GM12878 (cell line): ENCODE measurements around the gene TNS4. TPM values are rescaled to one million over a fixed set of nuclear protein-coding genes. Genes with fewer than 3 reads are reported as not detected.
A peak's percentile ranks its signal among the peaks of the same experiment; 100 is the strongest.

ENCODE experiments used
- BCL11A ChIP-seq: IDR thresholded peaks from 2 replicates; pipeline ENCODE4 v1.6.1; 2011; ENCODE audit warnings: low read depth, low read length
- CHD2 ChIP-seq: IDR thresholded peaks from 2 replicates; pipeline ENCODE4 v1.6.1; 2011; ENCODE audit warnings: low read depth, low read length, improper control_type of control experiment, borderline replicate concordance
- DPF2 ChIP-seq: fragments of 450-650 bp; IDR thresholded peaks from 2 replicates; pipeline ENCODE4 v1.6.1; 2017; ENCODE audit warnings: mild to moderate bottlenecking
- ESRRA ChIP-seq: IDR thresholded peaks from 2 replicates; pipeline ENCODE4 v1.6.1; 2012; ENCODE audit warnings: mild to moderate bottlenecking, low read length, improper control_type of control experiment
- IRF5 ChIP-seq: fragments of 450-650 bp; IDR thresholded peaks from 2 replicates; pipeline ENCODE4 v1.6.1; 2017; ENCODE audit warnings: borderline replicate concordance
- PKNOX1 ChIP-seq: fragments of 450-650 bp; IDR thresholded peaks from 2 replicates; pipeline ENCODE4 v1.6.1; 2016; ENCODE audit warnings: mild to moderate bottlenecking
- RCOR1 ChIP-seq: conservative IDR thresholded peaks from 2 replicates; pipeline ENCODE4 v1.6.1; 2012; ENCODE audit warnings: low read depth, low read length, improper control_type of control experiment
- SIN3A ChIP-seq: IDR thresholded peaks from 2 replicates; pipeline ENCODE4 v1.6.1; 2012; ENCODE audit warnings: low read depth, low read length, improper control_type of control experiment
- TCF7 ChIP-seq: IDR thresholded peaks from 2 replicates; pipeline ENCODE4 v1.6.1; 2014; ENCODE audit warnings: antibody characterized with exemption, borderline replicate concordance
- YBX1 ChIP-seq: fragments of 450-650 bp; IDR thresholded peaks from 2 replicates; pipeline ENCODE4 v1.6.1; 2016; ENCODE audit warnings: antibody characterized with exemption
- YY1 ChIP-seq: IDR thresholded peaks from 2 replicates; pipeline ENCODE4 v1.6.1; 2011; ENCODE audit warnings: low read depth, mild to moderate bottlenecking, low read length
- ZBTB40 ChIP-seq: fragments of 450-650 bp; IDR thresholded peaks from 2 replicates; pipeline ENCODE4 v1.6.1; 2016; ENCODE audit warnings: mild to moderate bottlenecking, moderate library complexity, borderline replicate concordance
- ZNF274 ChIP-seq: IDR thresholded peaks from one replicate; pipeline ENCODE4 v1.8.0; 2011; ENCODE audit not compliant: insufficient read length, insufficient read depth
- polyA plus RNA-seq, 11 experiments: library from polyadenylated mRNA; depleted of rRNA in 4 of 11; unstranded in 6 of 11; stranded (reverse) in 5 of 11; fragments of >200 nt; fragmentation: Nextera tagmentation in 4 of 11; fragmentation: Illumina TruSeq in 1 of 11; extraction: Ambion mirVana in 4 of 11; extraction: Trizol in 1 of 11; gene quantifications; 1 replicate in 1 of 11; 2 replicates in 10 of 11; pipeline versions ENCODE4 v1.2.1 to v1.2.3, GENCODE V29; 2011 to 2016; ENCODE audit warnings: inconsistent platforms in 2 of 11, missing spikeins in 2 of 11, low read depth in 1 of 11
- total RNA-seq, 4 experiments: library from RNA; depleted of rRNA in 3 of 4; stranded (reverse); fragments of >200 nt in 3 of 4; fragmentation: Illumina TruSeq in 1 of 4; extraction: Trizol in 1 of 4; gene quantifications; 2 replicates each; pipeline versions ENCODE4 v1.2.1 to v1.2.3, GENCODE V29; 2013 to 2021
- TF ChIP-seq, protein P1 (sequence below), 3 experiments: IDR thresholded peaks in 2 of 3; conservative IDR thresholded peaks in 1 of 3; 2 replicates each; pipeline ENCODE4 v1.5.1; 2011; ENCODE audit warnings: low read depth in 3 of 3, low read length in 3 of 3, mild to moderate bottlenecking in 3 of 3, control low read depth in 2 of 3, moderate library complexity in 2 of 3, inconsistent platforms in 1 of 3, mixed read lengths in 1 of 3; ENCODE audit not compliant: control insufficient read depth in 2 of 3, insufficient read depth in 1 of 3; ENCODE audit errors: extremely low read depth in 1 of 3
- TF ChIP-seq, protein P2 (sequence below): IDR thresholded peaks from 2 replicates; pipeline ENCODE4 v1.6.1; 2012; ENCODE audit warnings: mild to moderate bottlenecking, low read depth, low read length

The TNS4 gene
- total and polyA plus RNA-seq, 10 of the 15 experiments (the other 5 are each of a cell fraction or from before 2014, with no cell fraction given): 0.10 to 0.90 (median 0.68) TPM; not detected in 2

DNA sequence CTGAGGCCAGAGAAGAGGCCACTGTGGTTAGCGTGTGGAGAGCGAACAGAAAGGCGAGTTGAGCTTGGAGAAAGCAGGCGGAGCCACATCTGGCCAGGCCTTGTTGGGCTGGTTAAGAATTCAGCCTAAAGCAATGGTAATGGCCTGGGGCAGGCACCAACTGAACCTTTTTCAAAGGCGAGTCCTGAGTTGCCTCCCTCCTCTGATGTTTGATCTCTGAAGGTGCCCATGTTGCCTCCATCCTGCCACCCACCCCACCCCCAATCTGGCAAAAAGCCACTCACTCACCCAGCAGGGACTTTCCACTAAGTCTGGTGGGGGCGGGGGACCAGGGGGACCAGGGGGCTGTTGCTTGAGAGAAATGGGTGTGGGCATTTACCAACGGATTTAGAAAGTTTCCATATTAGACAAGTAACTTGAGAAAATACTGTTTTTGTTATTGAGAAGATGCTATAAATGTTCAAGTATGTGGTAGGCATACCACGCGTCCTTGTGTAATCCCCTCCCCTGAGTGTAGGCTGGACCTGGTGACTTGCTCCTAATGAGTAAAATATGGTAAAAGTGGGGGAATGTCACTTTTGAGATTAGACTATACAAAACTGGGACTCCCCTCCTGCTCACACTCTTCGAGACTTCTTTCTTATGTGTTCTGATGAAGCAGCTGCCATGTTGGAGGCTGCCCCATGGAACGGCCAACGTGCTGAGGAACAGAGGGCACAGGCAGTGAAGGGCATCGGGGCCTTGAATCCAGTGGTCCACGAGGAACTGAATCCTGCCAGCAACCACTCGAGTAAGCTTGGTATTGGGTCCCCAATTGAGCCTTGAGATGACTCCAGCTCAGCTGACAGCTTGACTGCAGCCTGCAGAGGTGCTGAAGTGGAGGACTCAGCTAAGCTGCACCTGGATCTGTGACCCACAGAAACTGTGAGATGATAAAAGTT lies 29.9 kb upstream of the TNS4 start (continued):
- TF ChIP-seq, protein P1, sequence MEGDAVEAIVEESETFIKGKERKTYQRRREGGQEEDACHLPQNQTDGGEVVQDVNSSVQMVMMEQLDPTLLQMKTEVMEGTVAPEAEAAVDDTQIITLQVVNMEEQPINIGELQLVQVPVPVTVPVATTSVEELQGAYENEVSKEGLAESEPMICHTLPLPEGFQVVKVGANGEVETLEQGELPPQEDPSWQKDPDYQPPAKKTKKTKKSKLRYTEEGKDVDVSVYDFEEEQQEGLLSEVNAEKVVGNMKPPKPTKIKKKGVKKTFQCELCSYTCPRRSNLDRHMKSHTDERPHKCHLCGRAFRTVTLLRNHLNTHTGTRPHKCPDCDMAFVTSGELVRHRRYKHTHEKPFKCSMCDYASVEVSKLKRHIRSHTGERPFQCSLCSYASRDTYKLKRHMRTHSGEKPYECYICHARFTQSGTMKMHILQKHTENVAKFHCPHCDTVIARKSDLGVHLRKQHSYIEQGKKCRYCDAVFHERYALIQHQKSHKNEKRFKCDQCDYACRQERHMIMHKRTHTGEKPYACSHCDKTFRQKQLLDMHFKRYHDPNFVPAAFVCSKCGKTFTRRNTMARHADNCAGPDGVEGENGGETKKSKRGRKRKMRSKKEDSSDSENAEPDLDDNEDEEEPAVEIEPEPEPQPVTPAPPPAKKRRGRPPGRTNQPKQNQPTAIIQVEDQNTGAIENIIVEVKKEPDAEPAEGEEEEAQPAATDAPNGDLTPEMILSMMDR (IDR thresholded peaks at IDR 0.05 in 2 of 3, conservative IDR thresholded peaks at IDR 0.05 in 1 of 3; ENCODE audit: control insufficient read depth in 2 of 3, extremely low read depth in 1 of 3, insufficient read depth in 1 of 3, low read depth in 3 of 3, low read length in 3 of 3): no peak
- TF ChIP-seq PKNOX1 (peak; percentile 70), ESRRA (no peak), BCL11A (no peak), SIN3A (no peak), RCOR1 (no peak), TCF7 (no peak), ZNF274 (no peak), CHD2 (peak; percentile 69; the same call in 1 of the 2 replicates), ZBTB40 (no peak), YY1 (peak; percentile 54; the same call in 1 of the 2 replicates), IRF5 (no peak), DPF2 (peak; percentile 33; the same call in 1 of the 2 replicates), YBX1 (no peak)
- TF ChIP-seq, protein P2, sequence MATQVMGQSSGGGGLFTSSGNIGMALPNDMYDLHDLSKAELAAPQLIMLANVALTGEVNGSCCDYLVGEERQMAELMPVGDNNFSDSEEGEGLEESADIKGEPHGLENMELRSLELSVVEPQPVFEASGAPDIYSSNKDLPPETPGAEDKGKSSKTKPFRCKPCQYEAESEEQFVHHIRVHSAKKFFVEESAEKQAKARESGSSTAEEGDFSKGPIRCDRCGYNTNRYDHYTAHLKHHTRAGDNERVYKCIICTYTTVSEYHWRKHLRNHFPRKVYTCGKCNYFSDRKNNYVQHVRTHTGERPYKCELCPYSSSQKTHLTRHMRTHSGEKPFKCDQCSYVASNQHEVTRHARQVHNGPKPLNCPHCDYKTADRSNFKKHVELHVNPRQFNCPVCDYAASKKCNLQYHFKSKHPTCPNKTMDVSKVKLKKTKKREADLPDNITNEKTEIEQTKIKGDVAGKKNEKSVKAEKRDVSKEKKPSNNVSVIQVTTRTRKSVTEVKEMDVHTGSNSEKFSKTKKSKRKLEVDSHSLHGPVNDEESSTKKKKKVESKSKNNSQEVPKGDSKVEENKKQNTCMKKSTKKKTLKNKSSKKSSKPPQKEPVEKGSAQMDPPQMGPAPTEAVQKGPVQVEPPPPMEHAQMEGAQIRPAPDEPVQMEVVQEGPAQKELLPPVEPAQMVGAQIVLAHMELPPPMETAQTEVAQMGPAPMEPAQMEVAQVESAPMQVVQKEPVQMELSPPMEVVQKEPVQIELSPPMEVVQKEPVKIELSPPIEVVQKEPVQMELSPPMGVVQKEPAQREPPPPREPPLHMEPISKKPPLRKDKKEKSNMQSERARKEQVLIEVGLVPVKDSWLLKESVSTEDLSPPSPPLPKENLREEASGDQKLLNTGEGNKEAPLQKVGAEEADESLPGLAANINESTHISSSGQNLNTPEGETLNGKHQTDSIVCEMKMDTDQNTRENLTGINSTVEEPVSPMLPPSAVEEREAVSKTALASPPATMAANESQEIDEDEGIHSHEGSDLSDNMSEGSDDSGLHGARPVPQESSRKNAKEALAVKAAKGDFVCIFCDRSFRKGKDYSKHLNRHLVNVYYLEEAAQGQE: peak; percentile 36; the same call in 1 of the 2 replicates
